Vagina (tissue), 2 donors: ENCODE data around the gene PCDHGC3. TPM values are rescaled to one million over a fixed set of nuclear protein-coding genes. Genes with fewer than 3 reads are reported as not detected.

ENCODE experiments used
- DNase-seq, 2 donors: peaks; one replicate each; pipeline ENCODE4 v3.0.0-alpha.2; 2017; ENCODE audit errors: extremely low spot score in 2 of 2
- H3K27ac ChIP-seq: fragments of 200-600 bp; sonication (generic); one replicate; pipeline ENCODE4 v1.5.1; 2019
- H3K27me3 ChIP-seq: fragments of 200-600 bp; sonication (generic); one replicate; pipeline ENCODE4 v1.5.1; 2019
- H3K36me3 ChIP-seq, 2 donors: fragments of 200-600 bp; sonication (generic); one replicate each; pipeline ENCODE4 v1.5.1; 2017 to 2019
- H3K4me1 ChIP-seq: fragments of 200-600 bp; sonication (generic); one replicate; pipeline ENCODE4 v1.5.1; 2019
- H3K4me3 ChIP-seq, 2 donors: fragments of 200-600 bp; sonication (generic); 1 replicate in 1 of 2; 2 replicates in 1 of 2; pipeline ENCODE4 v1.5.1; 2016 to 2019
- H3K9me3 ChIP-seq: fragments of 200-600 bp; sonication (generic); one replicate; pipeline ENCODE4 v1.5.1; 2019
- POLR2A ChIP-seq, 2 donors: fragments of 450-650 bp; IDR thresholded peaks; one replicate each; pipeline ENCODE4 v1.6.1; 2017; ENCODE audit warnings: antibody characterized with exemption in 2 of 2, mild to moderate bottlenecking in 2 of 2, moderate library complexity in 2 of 2
- POLR2AphosphoS5 ChIP-seq, 2 donors: sonication (generic); formaldehyde crosslinking; IDR thresholded peaks; one replicate each; pipeline ENCODE4 v1.9.0; 2017; ENCODE audit warnings: antibody characterized with exemption in 2 of 2, mild to moderate bottlenecking in 2 of 2, low read depth in 1 of 2; ENCODE audit not compliant: insufficient read depth in 1 of 2
- intact Hi-C: fragments of 100-400 bp; cut with DNase I; formaldehyde crosslinking; loops from one replicate; pipeline ENCODE4 v1.15.1; 2023
- total RNA-seq: library from RNA; depleted of rRNA; stranded (reverse); fragments of >200 nt; gene quantifications from one replicate; pipeline ENCODE4 v1.2.3, GENCODE V29; 2016
- TF ChIP-seq, protein P1 (sequence below), 3 experiments: fragments of 450-650 bp in 2 of 3; fragments of 200-600 bp in 1 of 3; sonication (generic) in 1 of 3; IDR thresholded peaks; one replicate each; pipeline ENCODE4 v1.5.1; 2017 to 2019; ENCODE audit warnings: antibody characterized with exemption in 3 of 3, mild to moderate bottlenecking in 2 of 3, moderate library complexity in 2 of 3

PCDHGC3 gene
- total RNA-seq, 1 donor from 2014 or later: 78.3 TPM

DNA sequence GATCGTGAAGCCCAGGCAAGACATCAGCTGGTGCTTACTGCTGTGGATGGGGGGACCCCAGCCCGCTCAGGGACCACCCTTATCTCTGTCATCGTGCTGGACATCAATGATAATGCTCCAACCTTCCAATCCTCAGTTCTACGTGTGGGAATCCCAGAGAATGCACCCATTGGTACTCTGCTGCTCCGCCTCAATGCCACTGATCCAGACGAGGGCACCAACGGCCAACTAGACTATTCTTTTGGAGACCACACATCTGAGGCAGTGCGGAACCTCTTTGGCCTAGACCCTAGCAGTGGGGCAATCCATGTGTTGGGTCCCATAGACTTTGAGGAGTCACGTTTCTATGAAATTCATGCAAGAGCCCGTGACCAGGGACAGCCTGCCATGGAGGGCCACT is 14.1 kb downstream of the PCDHGC3 start:
- no peaks in the 10 kb centered on the region for H3K9me3 ChIP-seq
- TF ChIP-seq, protein P1, sequence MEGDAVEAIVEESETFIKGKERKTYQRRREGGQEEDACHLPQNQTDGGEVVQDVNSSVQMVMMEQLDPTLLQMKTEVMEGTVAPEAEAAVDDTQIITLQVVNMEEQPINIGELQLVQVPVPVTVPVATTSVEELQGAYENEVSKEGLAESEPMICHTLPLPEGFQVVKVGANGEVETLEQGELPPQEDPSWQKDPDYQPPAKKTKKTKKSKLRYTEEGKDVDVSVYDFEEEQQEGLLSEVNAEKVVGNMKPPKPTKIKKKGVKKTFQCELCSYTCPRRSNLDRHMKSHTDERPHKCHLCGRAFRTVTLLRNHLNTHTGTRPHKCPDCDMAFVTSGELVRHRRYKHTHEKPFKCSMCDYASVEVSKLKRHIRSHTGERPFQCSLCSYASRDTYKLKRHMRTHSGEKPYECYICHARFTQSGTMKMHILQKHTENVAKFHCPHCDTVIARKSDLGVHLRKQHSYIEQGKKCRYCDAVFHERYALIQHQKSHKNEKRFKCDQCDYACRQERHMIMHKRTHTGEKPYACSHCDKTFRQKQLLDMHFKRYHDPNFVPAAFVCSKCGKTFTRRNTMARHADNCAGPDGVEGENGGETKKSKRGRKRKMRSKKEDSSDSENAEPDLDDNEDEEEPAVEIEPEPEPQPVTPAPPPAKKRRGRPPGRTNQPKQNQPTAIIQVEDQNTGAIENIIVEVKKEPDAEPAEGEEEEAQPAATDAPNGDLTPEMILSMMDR (IDR thresholded peaks at IDR 0.05): no peak
- no peak for TF ChIP-seq POLR2AphosphoS5 (IDR thresholded peaks at IDR 0.05; ENCODE audit: insufficient read depth in 1 of 2, low read depth in 1 of 2)
- TF ChIP-seq POLR2A (IDR thresholded peaks at IDR 0.05): no peak
- H3K4me1 ChIP-seq: peaks cover 65% of the 10 kb centered on the region
- peaks cover 0 to 7% of the 10 kb centered on the region in 2 donors for H3K36me3 ChIP-seq
- DNase-seq: no peak
- H3K4me3 ChIP-seq: no peak overlapping the region
- intact Hi-C loops: no loop called here
- no peaks in the 10 kb centered on the region for H3K27me3 ChIP-seq
- peak overlapping the region; percentile 58 for H3K27ac ChIP-seq

DNA sequence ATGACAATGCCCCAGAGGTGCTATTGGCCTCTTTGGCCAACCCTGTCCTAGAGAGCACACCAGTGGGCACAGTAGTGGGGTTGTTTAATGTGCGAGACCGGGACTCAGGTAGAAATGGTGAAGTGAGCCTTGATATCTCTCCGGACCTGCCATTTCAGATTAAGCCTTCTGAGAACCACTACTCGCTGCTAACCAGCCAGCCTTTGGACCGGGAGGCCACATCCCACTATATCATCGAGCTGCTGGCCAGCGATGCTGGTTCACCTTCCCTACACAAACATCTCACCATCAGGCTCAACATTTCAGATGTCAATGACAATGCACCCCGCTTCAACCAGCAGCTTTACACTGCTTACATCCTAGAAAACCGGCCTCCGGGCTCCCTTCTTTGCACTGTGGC is 14.5 kb downstream of the PCDHGC3 start:
- no peak for DNase-seq
- intact Hi-C loops: no loop called here
- peaks cover 0 to 7% of the 10 kb centered on the region in 2 donors for H3K36me3 ChIP-seq
- H3K4me1 ChIP-seq: peaks cover 65% of the 10 kb centered on the region
- no peak overlapping the region for H3K27ac ChIP-seq
- no peaks in the 10 kb centered on the region for H3K9me3 ChIP-seq
- no peaks in the 10 kb centered on the region for H3K27me3 ChIP-seq
- TF ChIP-seq, protein P1 (IDR thresholded peaks at IDR 0.05): no peak
- H3K4me3 ChIP-seq: no peak overlapping the region

GRCh38 chr5:141490771-141491170 is 15.0 kb downstream of the PCDHGC3 start:
- H3K27me3 ChIP-seq: no peaks in the 10 kb centered on the region

GRCh38 chr5:141491323-141492167 is 15.8 kb downstream of the PCDHGC3 start:
- Histone ChIP-seq H3K27me3 (no peaks in the 10 kb centered on the region), H3K27ac (no peak overlapping the region), H3K4me1 (peaks cover 63% of the 10 kb centered on the region), H3K9me3 (no peaks in the 10 kb centered on the region), H3K4me3 (no peak overlapping the region), H3K36me3 (peaks cover 0 to 7% of the 10 kb centered on the region in 2 donors)
- TF ChIP-seq, protein P1 (IDR thresholded peaks at IDR 0.05): no peak
- TF ChIP-seq POLR2A (IDR thresholded peaks at IDR 0.05) (no peak), POLR2AphosphoS5 (IDR thresholded peaks at IDR 0.05; ENCODE audit: insufficient read depth in 1 of 2, low read depth in 1 of 2) (no peak)
- intact Hi-C loops: no loop called here
- DNase-seq: no peak

More at GRCh38 chr5:141490771-141491170, 15.0 kb downstream of the PCDHGC3 start:
- Histone ChIP-seq H3K4me1 (peaks cover 64% of the 10 kb centered on the region), H3K9me3 (no peaks in the 10 kb centered on the region), H3K36me3 (peaks cover 0 to 7% of the 10 kb centered on the region in 2 donors), H3K4me3 (no peak overlapping the region), H3K27ac (no peak overlapping the region)
- intact Hi-C loops: no loop called here
- TF ChIP-seq, protein P1 (IDR thresholded peaks at IDR 0.05): no peak
- TF ChIP-seq POLR2AphosphoS5 (IDR thresholded peaks at IDR 0.05; ENCODE audit: insufficient read depth in 1 of 2, low read depth in 1 of 2): no peak
- TF ChIP-seq POLR2A (IDR thresholded peaks at IDR 0.05): no peak
- DNase-seq: no peak
